GM21737 (cell line): Measurements from ENCODE around the gene CNIH1.
A peak's percentile ranks its signal among the peaks of the same experiment; 100 is the strongest.

Experiments used
- ATAC-seq: cut with Tn5 transposase; IDR thresholded peaks from one replicate; pipeline ENCODE4 v1.9.1; 2021; ENCODE audit warnings: mild to moderate bottlenecking, moderate library complexity; ENCODE audit not compliant: unreplicated experiment

The CNIH1 gene

DNA sequence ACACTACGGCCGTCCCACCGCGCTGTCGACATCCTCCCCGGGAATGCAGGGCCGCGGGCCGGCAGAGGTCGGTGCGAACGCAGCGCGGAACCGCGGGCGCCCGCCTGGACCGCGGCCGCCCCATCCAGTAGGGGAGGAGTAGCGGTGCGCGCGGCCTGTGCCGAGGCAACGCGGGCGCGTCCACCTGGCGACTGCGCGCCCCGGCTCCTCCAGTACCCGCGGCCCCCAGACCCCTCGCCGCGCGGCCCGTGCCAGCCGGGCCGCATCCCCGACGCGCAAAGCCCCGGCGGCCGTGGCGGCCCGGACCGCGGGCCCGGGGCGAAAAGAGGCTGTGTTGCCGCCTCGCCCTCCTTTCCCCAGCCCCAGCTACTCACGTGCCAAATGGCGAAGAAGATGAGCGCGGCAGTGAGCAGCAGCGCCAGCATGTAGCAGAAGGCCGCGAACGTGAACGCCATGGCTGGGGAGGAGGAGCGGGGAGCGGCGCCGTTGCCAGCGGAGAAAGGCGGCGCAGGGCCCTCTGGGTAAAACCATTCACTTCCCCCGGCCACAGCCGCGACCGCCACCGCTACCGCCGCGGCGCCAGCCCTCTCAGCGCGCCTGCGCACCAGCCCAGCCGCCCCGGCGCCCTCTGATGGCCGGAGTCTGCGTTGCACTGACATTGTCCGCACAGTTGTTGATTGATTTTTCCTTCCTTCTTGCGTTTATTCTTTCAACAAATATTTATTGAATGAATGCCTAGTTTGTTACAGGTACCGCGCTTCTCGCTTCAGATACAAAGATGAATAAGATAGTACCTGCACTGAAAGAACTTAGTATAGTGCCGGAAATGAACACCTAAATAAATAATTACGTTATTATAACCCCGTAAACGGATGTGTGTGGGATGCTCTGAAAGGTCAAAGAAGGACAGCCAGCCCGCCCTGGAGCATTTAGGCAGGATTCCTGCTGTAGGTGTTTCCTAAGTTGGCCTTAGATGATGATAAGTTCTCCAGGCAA is at the start of gene CNIH1:
Gene CNIH1 (minus strand): TSS at position 502 of the 996 bp plus-strand sequence. CDS start 47 bp downstream, at position 455.
- ATAC-seq = peak; percentile 95

- no peak for ATAC-seq
Measured at GRCh38 chr14:54490445-54491175, 49.4 kb upstream of the CNIH1 start.

DNA sequence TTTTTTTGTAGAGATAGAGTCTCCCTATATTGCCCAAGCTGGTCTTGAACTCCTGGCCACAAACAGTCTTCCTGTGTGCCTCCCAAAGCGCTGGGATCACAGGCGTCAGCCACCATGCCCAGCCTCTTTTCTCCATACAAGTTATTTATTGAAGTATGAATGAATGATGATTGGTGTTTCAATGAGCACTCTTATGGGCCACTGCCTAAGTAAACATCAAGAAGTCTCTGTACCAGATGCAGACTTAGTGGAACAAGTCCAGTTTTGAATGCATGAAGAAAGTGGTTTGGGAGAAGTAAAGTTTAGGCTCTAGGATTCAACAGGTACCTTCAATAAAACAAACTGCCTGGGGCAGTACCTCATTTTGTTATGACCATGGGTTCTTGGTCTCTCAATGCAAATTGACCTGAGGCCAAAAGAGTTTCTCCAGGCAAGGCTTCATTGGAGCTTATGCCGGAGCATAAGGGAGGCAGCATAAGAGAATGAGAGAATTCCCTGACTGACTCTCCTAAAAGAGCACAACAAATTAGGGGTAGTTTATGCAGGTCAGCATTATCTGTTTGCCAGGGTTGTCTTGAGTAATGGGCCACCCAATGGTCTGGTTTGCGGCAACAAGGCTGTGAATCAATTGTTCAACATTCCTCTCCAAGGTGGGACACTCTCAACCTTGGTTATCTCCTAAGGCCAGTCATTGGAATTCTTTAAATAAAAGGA is 48.7 kb upstream of the CNIH1 start:
- no peak for ATAC-seq

DNA sequence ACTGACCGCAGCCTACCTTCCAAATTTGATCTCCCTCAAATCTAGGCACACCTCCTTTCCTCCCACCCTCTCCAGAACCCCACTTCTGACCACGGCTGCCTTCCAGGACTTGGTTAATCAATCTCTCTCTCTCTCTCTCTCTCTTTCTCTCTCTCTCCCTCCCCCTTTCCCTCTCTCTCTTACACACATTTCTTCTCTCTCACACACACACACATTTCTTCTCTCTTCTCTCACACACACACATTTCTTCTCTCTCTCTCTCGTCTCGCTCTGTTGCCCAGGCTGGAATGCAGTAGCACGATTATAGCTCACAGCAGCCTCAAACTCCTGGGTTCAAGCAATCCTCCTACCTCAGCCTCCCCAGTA is 48.1 kb upstream of the CNIH1 start:
- ATAC-seq = peak; percentile 6

GRCh38 chr14:54488646-54489317 is 47.6 kb upstream of the CNIH1 start, which contains the start of gene GMFB:
Gene GMFB, minus strand, starts transcription at chr14:54488980. Its CDS starts 53 bp downstream, at chr14:54488927.
- ATAC-seq = peak; percentile 92

DNA sequence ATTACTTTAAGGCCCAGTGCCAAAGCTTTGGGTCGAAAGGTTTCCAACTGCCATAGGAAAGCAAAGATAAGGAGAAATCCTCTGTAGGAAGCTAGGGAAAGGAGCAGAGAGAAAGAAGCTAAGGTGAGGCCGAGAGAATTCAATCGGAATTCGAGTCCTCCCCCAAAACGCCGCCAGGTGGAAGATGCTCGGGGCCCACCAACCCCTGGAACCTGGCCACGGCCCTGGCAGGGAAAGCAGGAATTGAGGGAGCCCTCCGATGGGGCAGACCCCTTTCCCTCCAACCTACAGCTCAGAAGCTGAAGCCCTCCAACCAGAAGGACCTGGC is 47.1 kb upstream of the CNIH1 start:
- peak; percentile 20 for ATAC-seq

GRCh38 chr14:54487771-54488170 is 46.6 kb upstream of the CNIH1 start:
- ATAC-seq = no peak

DNA sequence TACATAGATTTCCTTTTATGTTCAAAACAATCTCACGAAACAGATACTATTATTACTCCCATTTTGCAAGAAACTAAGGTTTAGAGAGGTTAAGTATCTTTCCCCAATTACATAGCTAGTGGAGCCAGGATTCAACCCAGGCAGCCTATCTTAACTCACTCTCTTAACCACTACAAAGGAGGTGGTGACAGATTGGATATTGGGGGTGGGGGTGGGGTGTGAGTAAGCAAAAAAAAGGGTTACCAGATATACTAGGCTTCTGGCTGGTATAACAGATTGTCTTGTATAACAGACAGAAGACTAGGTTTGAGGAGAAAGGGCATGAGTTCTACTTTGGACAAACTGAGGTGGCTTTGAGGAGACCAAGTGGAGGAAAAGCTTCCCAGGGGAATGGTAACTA is 45.5 kb upstream of the CNIH1 start:
- ATAC-seq = no peak

GRCh38 chr14:54483846-54484245 is 42.7 kb upstream of the CNIH1 start:
- ATAC-seq = no peak

DNA sequence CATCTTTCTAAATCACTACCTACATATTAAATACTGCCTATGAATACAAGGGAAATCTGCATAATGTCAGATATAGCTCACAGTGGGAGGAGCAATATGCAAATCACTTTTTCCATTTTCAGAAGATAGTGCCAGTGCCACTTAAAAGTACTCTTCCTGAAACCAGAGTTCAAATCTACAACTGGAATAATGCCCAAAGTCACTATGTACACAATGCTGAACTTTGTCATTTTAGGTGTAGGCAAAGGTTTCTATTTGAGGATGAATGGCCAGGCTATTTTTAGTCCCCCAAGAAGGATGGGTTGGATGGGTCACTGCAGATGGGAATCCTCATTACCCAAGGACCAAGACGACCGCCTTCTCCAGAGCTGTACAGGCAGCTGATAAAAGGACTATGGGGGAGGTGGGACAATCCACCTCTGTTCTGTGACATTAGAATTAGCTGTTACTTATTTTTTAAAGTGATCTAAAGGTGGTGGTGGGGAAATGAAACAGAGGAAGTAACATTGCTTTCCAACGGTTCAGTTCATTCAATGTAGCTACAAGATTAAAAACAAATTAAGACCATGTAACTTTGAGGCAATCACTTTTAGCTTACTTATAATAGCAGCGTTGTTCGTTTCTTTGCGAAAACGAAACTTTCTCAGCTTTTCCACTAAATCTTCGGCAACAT is 42.0 kb upstream of the CNIH1 start:
- ATAC-seq = no peak

DNA sequence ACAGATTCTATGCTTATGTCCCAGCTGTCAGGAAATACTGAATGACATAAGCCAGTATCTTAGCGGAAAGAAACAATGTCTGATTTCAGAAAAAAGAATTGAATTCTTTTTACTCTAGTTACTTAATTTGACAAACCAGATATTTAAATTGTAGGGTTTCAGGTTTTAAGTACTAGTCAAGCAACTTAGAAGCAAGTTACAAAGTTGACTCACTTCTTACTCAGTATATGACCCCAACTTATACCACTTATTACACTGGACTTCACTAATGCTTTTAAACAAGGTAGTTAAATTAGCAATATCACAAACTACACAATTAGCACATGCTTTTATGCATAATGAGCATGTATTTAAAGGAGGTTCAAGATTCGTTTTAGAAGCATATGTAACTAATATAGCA is 40.5 kb upstream of the CNIH1 start:
- ATAC-seq = no peak

GRCh38 chr14:54480830-54481562 is 39.8 kb upstream of the CNIH1 start:
- ATAC-seq = no peak

GRCh38 chr14:54478636-54479215 is 37.6 kb upstream of the CNIH1 start:
- ATAC-seq = no peak

- no peak for ATAC-seq
Measured at GRCh38 chr14:54475911-54476310, 34.7 kb upstream of the CNIH1 start.

- no peak for ATAC-seq
Measured at GRCh38 chr14:54475187-54475899, 34.2 kb upstream of the CNIH1 start.

DNA sequence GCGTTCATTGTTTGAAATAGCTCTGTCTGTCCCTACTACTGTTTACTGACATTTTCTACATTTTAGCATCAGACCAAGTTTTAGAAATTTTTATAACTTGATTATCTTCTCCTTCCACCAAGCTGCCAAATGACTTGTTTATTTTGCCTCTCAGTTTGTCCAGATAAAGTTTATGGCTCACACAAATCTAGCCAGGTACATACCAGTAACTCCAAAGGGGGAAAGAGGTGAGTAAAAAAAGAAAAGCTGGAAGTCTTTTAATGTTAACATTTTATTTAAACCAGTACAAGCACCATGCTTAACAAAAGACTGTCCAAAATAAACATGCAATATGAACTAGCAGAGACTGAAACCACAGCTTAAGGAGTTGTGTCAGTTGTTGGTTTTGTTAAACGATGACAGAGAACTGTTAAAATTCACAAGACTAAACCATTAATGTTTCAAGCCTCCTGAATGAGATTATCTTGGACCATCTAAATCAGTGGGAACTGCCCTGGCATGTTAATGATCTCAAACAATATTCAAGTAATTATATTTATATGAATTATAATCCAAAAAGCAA is 33.1 kb upstream of the CNIH1 start:
- ATAC-seq = no peak

GRCh38 chr14:54472315-54472714 is 31.1 kb upstream of the CNIH1 start:
- no peak for ATAC-seq

- ATAC-seq = no peak
Measured at GRCh38 chr14:54471641-54472040, 30.5 kb upstream of the CNIH1 start.
